Measurements from ENCODE around the gene NXPH4.

GRCh38 chr12:57195186-57195585 is 21.4 kb upstream of the NXPH4 start:
- TF ChIP-seq CTCF (IDR thresholded peaks at IDR 0.05) (no peak), POLR2A (IDR thresholded peaks at IDR 0.05) (no peak)

All from esophagus squamous epithelium (tissue), 4 donors.